ENCODE results near the gene APRT. TPM values are rescaled to one million over a fixed set of nuclear protein-coding genes. Genes with fewer than 3 reads are reported as not detected.

Gene APRT
- total RNA-seq, 2 donors from 2014 or later: 45.5 to 80.7 TPM

DNA sequence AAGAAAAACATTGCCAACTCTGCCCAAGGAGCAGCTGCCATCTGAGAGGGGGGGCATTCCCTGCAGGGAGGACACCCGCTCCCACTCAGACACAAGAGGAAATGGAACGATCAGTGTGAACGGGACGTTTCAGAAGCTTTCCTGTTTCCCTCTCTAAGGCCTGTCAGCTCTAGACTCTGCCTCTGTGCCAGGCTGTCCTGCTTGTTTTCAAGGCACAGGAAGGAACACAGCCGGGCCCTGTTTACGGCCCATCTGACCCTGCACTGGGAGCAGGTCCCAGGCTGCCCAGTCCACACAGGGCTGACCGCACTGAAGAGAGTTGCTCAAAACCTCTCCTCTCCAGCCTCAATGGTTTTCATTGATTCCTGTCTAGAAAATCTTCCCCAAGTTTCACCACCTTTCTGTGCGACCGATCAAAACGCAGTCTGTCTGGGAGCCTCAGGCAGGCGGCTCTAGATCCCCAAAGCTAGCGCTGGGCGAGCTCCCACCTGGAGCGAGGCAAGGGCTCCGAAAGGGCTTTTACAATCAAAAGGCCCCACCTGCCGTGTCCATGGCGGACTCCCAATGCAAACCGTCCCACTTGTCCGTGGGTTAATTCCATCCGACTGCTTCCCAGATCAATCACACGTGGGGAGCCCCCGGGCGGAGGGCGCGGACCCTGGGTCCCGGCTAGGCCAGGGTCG lies 28.2 kb downstream of the APRT start:
- Histone ChIP-seq H3K4me3 (peak overlapping the region; percentile 97), H3K27ac (peak overlapping the region; percentile 88 to 91), H3K9me3 (no peaks in the 10 kb centered on the region), H3K4me1 (ENCODE audit: control insufficient read depth in 1 of 2, low read depth in 2 of 2) (peaks cover 26 to 46% of the 10 kb centered on the region in 2 donors), H3K36me3 (no peaks in the 10 kb centered on the region), H3K27me3 (replicated peaks; ENCODE audit: insufficient read depth) (no peaks in the 10 kb centered on the region)
- ATAC-seq (ENCODE audit: insufficient number of reproducible peaks, low FRiP score, low read depth) (peak; percentile 39), DNase-seq (ENCODE audit: low spot score) (no peak)
- TF ChIP-seq, protein P1, sequence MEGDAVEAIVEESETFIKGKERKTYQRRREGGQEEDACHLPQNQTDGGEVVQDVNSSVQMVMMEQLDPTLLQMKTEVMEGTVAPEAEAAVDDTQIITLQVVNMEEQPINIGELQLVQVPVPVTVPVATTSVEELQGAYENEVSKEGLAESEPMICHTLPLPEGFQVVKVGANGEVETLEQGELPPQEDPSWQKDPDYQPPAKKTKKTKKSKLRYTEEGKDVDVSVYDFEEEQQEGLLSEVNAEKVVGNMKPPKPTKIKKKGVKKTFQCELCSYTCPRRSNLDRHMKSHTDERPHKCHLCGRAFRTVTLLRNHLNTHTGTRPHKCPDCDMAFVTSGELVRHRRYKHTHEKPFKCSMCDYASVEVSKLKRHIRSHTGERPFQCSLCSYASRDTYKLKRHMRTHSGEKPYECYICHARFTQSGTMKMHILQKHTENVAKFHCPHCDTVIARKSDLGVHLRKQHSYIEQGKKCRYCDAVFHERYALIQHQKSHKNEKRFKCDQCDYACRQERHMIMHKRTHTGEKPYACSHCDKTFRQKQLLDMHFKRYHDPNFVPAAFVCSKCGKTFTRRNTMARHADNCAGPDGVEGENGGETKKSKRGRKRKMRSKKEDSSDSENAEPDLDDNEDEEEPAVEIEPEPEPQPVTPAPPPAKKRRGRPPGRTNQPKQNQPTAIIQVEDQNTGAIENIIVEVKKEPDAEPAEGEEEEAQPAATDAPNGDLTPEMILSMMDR (IDR thresholded peaks at IDR 0.05): no peak

DNA sequence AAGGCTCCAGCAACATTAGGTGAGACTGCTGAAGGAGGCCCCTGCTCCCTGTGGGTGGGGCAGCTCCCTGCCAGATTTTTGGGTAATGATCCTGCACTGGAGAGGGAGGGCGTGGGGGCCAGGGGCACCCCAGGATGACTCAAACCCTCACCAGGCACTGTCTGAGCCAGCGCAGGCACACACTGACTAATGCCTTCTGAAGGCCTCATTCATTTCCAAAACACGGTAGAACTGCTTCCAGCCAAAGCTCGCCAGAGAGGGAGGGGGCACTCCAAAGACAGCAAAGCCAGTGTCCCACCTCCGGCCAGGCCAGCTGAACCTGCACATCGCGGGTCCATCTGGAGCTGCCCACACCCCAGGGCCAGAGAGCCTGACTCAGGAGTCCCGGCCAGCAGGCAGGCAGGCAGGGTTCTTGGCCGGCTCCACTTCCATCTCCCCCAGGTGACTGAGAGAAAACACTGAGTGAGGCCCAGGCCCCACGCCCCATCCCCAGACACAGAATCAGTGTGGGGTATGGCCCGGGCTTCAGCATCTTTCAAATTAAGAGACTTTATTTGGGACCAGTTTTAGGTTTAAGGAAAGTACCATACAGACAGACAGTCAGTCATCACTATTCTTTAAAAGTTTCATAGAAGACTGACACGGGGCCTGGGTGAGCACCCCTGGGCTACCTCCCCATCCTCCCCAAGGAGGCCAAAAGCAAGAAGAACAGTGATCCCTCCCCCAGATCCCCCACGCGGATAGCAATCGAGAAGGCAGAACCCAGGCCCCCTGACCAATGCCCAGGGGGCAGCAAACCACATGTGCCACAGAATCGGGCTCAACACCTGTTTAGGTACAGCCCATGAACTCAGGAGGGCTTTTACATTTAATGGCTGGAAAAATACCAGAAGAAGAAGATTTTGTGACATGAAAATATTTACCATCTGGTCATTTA lies 29.0 kb downstream of the APRT start:
- TF ChIP-seq, protein P1 (IDR thresholded peaks at IDR 0.05): no peak
- H3K27ac ChIP-seq: peak overlapping the region; percentile 88 to 91
- H3K4me1 ChIP-seq (ENCODE audit: control insufficient read depth in 1 of 2, low read depth in 2 of 2): peaks cover 26 to 46% of the 10 kb centered on the region in 2 donors
- H3K9me3 ChIP-seq: no peaks in the 10 kb centered on the region
- H3K4me3 ChIP-seq: peak overlapping the region; percentile 97
- H3K27me3 ChIP-seq (replicated peaks; ENCODE audit: insufficient read depth): no peaks in the 10 kb centered on the region
- no peaks in the 10 kb centered on the region for H3K36me3 ChIP-seq
- ATAC-seq (ENCODE audit: insufficient number of reproducible peaks, low FRiP score, low read depth) (no peak), DNase-seq (ENCODE audit: low spot score) (no peak)

DNA sequence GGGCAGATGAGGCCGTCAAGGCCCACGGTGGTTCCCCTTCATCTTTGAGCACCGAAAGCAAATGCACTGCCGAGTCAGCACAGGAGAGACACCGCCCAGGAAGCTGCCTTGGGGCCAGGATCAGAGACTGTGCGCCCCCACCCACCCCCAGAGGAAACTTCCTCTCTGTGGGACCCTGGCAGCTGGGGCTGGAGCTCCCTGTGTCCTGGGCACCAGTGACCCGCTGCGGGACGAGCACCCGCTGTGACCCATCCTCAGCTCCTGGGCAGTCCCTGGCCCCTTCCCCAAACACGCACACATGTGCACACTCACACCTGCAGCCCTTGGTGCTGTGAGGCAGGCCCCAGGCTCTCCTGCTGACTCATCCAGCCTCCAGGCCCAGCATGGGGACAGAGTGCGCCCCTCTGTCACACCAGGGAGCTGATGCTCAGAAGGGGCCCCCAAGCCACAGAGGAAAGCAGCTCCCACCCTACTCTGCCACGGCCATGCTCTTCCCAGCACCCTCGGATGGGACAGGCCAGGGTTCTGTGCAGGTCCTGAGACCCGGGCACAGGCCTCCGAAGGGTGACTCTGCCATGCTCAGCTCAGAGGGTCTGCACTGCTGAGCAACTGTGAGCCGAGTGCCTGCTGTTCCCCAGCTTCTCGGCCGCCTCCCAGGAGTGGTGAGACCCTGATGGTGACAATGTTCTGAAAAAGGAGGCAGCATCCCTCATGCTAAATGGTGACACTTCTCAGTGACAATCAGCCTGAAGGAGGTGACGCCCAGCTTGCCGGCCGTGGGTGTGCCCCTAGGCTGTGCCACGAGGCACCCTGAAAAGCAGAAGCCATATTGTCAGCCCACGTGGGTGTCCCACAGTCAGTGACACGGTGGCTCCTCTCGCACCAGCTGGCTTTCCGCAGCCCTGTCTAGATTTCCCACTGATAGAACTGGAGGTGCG lies 30.3 kb downstream of the APRT start:
- Histone ChIP-seq H3K27me3 (replicated peaks; ENCODE audit: insufficient read depth) (no peaks in the 10 kb centered on the region), H3K9me3 (no peaks in the 10 kb centered on the region), H3K36me3 (no peaks in the 10 kb centered on the region), H3K4me1 (ENCODE audit: control insufficient read depth in 1 of 2, low read depth in 2 of 2) (peaks cover 26 to 46% of the 10 kb centered on the region in 2 donors), H3K4me3 (peak overlapping the region; percentile 4), H3K27ac (peak overlapping the region in 1 of 2 donors; percentile 88)
- ATAC-seq (ENCODE audit: insufficient number of reproducible peaks, low FRiP score, low read depth) (no peak), DNase-seq (ENCODE audit: low spot score) (no peak)
- TF ChIP-seq, protein P1 (IDR thresholded peaks at IDR 0.05): no peak

DNA sequence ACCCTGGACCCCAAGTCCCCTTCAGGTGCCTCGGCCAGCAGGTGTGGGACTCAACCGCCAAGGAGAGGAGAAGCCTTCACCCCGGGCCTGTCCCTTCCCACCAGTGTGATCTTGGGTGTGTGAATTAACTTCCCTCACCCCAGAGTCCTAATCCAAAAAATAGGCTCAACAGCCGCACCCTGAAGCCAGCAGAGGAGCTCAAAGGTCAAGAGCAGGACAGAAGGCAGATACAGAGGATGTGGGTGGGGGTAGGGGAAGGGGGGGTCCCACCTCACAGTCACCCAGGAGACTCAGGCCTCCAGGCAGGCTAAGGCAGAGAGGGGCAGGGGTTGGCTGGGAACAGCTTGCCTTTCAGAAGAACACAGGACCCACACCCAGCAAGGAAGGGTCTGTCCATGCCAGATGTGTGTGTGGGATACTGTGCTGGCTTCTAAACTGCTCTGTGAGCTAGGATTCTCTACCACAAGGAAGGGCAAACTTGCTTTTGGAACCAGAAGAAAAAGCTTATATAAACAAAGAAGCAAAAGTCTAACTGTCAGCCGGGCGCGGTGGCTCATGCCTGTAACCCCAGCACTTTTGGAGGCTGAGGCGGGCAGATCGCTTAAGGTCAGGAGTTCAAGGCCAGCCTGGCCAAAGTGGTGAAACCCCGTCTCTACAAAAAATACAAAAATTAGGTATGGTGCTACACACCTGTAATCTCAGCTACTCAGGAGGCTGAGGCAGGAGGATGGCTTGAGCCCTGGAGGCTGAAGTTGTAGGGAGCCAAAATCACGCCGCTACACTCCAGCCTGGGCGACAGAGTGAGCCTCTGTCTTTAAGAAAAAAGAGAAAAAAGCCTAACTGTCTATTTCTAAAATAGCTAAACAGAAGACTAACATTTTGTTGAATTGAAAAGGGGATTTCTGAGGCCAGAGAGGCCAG lies 31.3 kb downstream of the APRT start:
- Histone ChIP-seq H3K4me1 (ENCODE audit: control insufficient read depth in 1 of 2, low read depth in 2 of 2) (peaks cover 26 to 43% of the 10 kb centered on the region in 2 donors), H3K36me3 (no peaks in the 10 kb centered on the region), H3K4me3 (no peak overlapping the region), H3K27ac (no peak overlapping the region), H3K9me3 (no peaks in the 10 kb centered on the region), H3K27me3 (replicated peaks; ENCODE audit: insufficient read depth) (no peaks in the 10 kb centered on the region)
- no peak for ATAC-seq (ENCODE audit: insufficient number of reproducible peaks, low FRiP score, low read depth)
- TF ChIP-seq, protein P1 (IDR thresholded peaks at IDR 0.05): no peak
- no peak for DNase-seq (ENCODE audit: low spot score)
